HG02885 (cell line): Measurements from ENCODE around the gene CNTN1.

ENCODE experiments used
- ATAC-seq: cut with Tn5 transposase; IDR thresholded peaks from one replicate; pipeline ENCODE4 v1.9.1; 2021; ENCODE audit warnings: mild to moderate bottlenecking; ENCODE audit not compliant: unreplicated experiment, poor library complexity

Gene CNTN1

DNA sequence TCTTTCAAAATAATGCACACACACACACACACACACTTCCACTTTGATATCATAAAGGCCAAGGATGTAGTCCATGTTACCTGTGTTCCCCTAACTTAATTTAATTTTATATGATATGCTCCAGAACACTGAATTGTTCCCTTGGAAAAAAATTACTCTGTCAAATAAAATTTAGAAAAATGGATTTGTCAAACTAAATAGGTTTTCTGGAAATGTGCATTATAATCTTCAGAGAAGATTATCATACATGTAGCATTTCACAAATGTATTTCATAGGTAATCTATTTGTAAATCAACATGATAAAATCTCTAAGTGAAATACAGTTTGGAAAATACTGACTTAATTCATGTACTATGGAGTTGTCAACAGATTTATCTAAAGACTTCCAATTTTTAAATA, 68.6 kb downstream of the CNTN1 start:
- ATAC-seq, result no peak

DNA sequence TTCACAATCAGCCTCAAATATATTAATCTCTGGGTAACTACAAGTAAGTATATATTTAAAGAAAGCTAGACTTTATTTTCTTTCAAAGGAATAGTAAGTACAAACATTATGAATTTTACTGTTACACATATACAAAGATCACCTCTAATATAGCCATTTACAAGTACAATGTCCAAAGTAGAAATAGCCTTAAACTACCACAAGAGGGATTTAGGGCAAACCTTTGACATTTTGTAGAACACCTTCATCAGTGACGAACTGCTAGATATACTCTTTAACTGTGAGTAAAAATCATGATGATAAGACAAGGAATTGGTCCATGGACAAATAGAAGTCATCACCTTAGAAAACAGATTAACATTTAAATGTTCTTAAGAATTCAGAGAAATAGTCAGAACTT, 69.8 kb downstream of the CNTN1 start:
- ATAC-seq, result no peak

DNA sequence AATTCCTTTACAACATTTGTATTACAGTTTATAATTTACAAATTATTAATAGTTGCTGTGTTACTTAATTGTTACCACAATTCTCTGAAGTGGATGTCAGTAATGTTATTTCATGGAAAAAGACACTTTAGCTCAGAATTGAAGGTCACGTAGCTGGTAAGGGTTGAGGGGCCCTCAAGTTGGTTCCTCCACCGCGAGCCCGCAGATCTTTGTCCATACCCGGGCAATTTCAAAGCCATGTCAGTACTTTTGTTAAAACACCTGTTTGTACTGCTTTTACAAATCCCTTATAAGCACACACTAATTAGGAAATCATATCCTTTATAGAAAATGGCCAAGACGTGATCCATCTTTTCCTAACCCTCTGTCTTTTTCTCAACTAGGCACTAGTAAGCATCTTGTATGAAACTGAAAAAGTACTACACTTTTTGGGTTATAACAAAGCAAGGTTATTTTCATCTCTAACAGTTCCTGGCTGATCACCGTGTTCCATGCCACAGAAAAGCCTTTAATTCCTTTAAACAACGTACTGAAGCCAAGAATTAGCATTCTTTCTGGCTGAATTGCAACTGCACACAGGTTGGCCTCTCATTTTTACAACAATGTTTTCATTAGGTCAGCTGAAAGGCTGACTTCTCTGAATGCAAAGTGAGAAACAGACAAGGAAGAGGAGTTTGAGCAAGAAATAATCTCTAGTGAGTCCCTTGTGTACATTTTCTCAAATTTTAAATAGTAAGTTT, 76.1 kb downstream of the CNTN1 start:
- ATAC-seq, result no peak

DNA sequence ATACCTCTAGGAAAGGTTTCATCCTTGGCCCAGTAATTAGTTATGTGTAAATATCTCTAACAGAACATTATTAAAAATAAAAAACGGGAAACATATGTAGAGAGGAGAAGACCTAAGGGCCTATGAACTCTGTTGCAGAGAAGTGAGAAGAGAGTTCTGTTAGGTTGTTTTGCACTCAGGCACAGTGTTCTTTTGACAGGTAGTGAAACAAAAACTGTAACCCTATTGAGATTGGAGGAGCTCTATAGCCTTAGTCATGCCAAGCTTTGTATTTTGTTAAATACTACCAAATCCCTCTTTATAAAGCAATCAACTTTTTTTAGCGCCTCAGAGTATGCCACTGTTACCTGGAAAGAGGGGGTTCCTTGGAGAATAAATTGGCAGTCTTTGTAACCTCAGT, 77.6 kb downstream of the CNTN1 start:
- peak; percentile 52 for ATAC-seq

DNA sequence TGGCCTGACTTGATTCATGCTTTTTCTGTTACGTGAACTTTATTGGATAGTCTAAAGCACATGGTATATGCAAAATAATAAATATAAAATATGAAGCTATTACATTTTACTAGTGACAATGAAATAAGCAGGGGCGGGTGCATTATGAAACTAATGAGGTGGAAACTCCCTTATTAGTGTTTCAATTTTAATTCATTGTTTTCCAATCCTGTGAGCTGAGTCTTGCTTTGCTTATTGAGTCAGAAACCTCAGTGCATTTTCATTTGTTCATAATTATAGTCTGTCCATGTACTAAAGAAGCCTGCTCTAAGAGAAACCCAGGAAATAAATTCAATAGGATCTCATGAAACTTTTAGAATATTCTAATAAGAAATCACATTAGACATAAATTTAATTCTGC, 78.5 kb downstream of the CNTN1 start:
- no peak for ATAC-seq

DNA sequence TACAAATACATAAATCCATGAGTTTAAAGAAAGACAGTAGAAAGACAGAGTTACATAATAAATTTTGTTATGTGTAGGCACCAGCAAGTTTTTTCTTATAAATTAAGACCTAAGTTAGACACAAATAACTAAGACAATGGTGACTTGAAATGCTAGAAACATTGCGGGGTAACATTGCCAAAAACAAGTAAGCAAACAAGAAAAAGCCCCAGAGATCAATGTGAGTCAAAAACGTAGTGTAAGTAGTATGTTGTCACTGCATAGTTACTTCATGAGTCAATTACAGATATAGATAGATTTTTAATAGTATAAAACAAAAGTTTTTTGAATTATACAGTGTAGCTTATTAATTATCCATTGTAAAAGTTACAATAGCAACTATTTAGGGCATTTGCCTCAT, 83.4 kb downstream of the CNTN1 start:
- ATAC-seq, result no peak

DNA sequence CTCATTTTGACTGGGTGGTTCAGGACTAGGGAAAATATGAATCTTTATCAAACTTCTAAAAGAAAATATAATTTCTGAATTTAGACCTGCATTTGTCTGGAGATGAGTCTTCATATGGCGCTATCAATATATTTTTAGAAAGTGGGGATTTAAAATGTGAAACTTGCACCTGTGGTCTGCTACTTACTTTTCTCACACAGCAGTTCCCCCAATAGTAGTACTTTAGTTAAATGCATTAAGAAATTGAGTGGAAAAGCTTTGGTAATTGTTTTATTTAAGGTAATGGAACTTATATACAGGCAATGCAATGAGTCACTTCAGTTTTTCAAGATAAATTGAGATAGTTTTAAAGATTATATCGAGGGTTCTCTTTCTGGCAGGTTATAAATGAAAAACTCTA, 91.9 kb downstream of the CNTN1 start:
- ATAC-seq, result no peak

DNA sequence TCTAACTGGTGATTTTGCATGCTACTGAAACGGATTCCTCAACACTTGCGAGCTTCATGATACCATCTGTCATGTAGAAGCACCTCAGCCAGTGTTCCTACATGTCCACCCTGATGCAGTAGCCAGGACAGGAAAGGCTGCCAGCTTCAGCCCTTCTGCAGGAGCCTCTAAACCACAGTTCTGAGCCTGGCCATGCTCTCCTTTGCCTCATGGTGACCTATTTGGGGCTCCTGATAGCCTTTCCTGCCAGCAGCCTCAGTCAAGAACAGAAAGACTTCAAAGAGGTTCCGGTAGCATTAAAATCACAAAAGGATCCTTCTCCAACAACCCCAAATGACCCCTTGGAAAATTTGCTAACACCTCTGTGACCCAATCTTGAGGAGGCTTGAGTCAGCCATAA, 96.0 kb downstream of the CNTN1 start:
- ATAC-seq, result no peak

DNA sequence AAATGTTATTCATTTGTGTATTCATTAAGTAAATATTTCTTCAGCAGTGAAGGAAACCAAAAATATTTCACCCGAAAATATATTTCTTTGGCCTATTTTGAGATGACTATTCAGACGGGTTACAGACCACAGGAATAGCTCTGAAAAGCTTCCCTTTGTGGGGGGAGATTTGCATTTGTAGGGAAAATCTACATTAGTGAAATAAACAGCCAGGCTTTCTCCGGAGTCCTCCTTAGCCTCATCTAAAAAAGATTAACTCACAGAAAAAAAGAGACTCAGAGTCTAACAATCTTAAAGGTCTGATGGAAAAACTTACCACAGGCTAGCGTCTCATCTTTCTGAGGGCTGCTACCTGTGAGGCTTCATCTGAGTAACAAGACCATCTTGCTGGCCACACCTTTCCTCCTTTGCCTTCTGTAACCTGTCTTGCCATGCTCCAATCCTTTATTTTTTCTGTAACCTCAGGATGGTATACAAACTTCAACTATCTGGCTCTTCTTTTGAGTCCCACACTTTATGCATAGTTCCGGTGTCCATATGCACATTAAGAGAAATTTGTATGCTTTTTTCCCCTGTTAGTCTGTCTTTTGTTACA, 100.7 kb downstream of the CNTN1 start:
- ATAC-seq, result no peak

DNA sequence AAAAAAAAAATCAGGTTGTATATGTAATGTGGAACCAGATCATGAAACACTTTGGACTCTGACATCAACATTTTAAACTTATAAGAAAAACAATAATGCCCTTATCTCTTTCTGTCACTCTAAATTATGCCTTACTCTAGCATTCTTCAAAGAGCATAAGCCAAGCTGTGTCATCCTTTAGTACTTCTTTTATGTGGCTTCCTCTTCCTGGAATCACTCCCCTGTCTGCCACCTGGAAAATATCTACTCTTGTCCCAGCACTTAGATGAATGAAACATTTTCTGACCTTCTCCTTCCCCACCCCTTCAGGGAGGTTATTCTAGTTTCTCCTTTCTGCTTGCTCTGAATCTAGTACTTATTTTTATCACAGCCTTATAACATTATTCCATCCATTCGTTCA, 101.2 kb downstream of the CNTN1 start:
- ATAC-seq, result no peak

DNA sequence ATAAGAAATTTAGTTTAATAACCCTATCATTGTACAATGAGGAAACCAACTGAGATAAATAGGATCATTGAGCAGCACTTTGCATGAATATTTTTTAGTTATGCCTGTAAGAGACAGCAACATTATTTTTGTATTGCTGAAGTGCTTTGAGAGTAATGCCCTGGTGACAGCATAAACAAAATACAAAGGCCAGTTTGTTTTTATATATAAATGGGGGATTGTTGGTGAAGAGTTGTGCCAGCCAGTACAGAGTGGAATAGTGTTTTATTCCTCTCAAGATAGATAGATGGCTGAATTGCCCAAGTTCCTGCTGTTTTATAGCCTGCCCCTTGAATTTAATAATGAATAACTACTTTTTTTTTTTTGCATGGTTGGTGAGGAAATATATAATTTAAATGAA, 101.8 kb downstream of the CNTN1 start:
- no peak for ATAC-seq

DNA sequence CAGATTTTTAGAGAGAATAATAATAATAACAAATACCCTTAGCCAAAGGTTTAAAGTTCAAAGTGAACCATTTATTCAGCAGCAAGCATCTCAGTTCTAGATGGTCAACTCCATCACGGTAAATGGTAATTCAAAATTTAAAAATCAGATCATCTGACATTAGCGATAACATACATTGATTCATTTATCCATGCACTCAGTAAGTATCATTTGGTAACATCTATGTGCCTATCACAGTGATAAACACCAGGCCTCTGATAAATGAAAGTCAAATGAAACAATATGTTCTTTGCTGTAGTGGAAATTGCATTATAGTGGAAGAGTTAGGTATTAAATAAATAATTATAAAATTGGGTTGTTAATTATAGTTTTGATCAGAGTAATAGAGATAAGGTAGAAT, 108.8 kb downstream of the CNTN1 start:
- no peak for ATAC-seq

DNA sequence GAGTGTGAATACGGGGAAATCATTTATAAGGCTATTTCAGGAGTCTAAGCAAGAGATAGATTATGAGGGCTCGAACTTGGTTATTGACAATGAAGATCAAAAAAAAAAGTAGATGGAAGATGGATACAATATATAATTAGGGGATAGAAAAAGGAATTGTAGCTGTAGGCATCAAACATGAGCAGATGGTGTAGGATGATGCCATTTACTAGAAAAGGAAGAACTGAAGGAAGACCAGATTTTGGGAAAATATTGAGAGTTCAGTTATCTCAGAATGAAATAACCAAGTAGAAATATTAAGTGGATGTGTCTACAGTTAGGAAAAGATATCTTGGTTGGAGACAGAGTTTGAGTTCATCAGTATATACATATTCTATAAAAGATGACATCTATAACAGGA, 109.6 kb downstream of the CNTN1 start:
- ATAC-seq, result no peak

DNA sequence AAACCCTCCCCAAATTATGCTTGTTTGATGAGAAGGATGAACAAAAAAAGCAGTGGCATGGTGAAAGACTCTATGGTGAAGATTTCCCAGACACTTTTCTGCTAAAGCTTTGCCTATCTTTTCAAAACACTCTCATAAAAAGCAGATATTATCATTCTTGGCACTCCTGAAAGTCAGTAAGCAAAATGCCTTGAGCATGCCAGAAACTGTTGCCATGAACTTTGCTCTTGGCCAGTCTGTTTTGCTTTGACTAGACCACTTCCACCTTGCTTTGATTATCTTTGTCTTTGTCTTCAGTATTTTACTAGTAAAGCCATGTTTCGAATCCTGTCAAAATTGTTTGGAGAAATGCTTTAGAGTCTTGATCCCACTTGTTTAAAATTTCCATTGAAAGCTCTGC, 110.4 kb downstream of the CNTN1 start:
- no peak for ATAC-seq

DNA sequence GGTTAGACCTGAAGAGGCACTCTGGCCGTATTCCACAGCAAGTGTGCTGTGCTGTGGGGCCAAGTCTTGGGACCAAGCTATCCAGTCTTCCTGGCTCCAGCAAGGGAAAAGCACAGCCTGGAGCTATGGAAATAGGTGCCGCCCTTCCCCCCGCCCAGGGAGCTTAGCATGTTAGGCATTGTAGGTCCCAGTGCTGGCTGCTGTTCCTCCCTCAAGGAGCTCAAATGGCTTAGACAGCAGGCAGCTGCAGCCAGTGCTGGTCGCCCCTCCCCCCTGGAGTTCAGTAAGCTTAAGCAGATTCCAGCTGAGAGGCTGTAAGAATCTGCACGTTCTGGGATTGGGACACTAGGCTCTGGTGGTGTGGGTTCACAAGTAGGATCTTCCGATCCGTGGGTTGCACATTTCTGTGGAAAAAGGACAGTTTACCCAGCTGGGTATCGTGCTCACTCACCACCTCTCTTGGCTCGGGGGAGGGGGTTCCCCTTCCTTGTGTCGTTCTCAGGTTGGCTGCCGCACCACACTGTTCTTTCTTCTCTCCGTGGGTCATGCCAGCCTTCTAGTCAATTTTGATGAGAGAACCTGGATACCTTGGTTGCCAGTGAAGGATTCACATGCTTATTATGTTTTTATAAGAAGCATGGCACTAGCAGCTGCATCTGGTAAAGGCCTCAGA, 127.3 kb downstream of the CNTN1 start:
- no peak for ATAC-seq

DNA sequence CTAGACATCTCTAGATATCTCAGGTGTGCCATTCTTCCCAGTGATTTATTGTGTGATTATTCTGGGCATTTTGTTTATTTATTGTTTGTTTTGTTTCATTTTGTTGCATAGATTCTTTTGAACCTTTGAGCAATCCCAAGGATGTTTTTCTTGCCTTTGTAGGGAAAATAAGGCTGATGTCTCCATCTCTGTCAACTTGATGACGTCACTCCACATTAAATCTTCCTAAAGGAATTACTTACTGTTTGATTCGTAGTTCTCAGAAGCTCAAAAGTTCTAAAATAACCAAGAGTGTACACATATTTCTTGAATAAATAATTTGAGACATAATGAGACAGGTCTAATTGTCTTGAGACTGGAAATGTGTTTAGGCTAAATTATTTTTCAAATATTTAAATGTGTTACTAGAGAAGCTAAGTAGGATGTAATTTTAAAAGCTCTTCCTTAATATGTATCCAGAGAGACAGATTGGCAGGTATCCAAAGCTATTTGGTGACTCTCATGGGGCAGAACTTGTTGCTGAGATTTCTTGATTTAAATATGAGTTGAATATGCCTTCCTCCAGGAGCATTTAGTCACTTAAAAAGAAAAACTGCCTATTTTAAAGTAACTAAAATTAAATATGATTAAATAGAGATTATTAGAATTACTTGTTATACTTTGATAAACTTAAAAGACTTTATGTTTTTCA, 128.7 kb downstream of the CNTN1 start:
- ATAC-seq, result no peak

DNA sequence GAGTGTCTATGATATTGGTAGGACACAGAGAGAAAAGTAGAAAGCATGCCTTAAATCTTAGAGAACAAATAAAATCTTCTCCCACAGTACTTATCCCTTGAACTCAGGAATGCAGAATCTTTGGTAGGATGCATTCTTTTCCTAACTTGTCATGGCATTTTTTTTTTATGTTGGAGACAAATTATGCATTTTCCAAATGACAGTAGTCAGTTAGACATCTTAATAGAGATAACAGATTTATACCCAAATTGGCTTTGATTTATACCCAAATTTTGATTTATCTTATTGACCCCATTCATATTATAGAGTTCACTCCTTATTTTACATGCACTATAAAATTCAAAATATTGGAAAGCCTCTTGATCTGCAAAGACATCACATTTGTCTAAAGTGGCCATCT, 132.9 kb downstream of the CNTN1 start:
- ATAC-seq, result no peak

DNA sequence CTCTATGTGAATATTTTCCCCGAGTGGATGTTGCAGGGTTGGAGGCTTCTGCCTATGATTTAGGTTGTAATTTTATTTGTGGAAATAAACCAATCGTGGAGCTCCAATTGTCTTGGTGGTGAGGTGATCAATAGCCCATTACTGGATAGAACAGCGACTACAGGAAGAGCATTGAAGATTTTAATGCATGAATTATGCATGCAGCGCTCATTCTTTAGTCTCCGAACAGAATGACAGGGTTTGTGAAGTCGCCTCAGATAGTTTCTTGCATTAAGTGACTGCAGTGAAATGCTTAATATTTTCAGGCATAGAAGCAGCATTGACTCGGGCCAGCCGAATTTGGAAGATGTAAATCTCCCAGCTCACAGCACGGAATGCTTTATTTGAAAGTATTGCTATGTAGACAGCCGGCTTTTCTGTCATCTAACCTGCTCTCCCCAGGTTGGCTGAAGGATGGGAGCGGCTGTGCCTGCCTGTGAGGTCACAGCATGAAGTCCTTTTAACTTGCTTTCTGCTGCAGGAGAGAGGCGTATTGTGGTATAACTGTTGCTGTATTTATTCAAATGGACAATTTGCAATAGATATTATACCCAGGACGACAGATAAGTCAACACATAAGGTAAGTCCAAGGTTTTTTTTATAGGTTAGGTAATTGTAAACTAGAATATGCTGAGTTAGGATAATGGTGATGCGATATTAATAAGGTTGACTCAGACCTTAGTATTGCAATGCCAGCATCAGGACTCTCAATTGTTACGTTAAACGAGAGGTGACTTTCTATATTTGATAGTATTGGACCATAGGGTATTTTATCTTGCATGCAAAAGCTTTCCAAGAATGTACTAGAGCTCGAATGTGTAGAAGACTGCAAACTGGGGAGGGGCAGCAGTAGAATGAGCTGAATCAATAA, 135.7 kb downstream of the CNTN1 start:
- no peak for ATAC-seq

DNA sequence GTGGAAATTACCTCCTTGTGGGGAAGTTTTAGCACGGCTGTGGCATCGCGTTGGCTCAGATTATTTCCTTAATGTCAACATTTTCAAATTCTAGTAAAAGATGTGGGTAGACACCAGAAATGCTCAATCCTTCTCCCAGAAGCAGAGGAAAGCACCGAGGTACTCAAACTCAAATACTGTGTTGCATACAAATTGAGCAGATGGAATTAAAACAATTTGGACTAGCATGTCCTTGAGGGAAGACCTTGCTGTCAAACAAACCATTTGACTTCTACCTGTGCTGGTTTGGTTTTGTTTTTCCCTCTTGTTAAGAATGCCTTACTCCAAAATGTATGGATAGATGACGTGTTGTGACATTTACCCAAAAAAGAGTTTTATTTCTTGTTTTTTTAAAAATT, 136.4 kb downstream of the CNTN1 start:
- no peak for ATAC-seq

DNA sequence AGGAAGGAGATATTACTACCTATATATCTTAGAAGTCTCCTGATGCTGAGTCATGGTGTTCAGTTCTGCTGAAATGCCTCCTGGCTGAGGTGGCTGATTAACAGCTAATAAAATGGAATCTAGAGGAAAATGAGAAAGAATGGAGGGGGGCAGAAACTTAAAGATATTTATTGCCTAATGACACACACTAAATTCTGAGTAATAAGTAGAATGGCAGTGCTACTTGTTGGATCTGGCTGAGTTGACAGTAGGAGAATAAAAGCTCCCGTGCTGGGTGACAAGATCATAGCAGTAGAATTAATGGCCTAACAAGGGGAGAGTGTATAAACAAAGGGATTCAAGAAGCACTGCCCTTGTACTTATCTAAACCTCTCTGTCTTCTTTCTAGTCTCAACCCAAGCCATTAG, 137.5 kb downstream of the CNTN1 start:
- no peak for ATAC-seq
